Nucleus accumbens (tissue), 56 donors: Measurements from ENCODE around the gene CYP2C19.
"Not testable (repeated sequence)": the region's sequence is repeated elsewhere in the genome, so short reads cannot be mapped to it uniquely, and the experiment has no call there.

Source experiments
- DNase-seq, 56 donors: peaks; one replicate each; lab custom pipeline; 2025; lab: John Stamatoyannopoulos, UW

The CYP2C19 gene

DNA sequence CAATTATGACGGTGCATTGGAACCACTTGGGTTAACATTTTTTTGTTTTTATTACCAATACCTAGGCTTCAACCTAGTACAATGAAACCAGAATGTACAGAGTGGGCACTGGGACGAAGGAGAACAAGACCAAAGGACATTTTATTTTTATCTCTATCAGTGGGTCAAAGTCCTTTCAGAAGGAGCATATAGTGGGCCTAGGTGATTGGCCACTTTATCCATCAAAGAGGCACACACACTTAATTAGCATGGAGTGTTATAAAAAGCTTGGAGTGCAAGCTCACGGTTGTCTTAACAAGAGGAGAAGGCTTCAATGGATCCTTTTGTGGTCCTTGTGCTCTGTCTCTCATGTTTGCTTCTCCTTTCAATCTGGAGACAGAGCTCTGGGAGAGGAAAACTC, at the start of gene CYP2C19:
Gene CYP2C19, plus strand, starts transcription at position 289 of the 400 bp plus-strand sequence. Its CDS starts 25 bp downstream, at position 314.
- no peak for DNase-seq

DNA sequence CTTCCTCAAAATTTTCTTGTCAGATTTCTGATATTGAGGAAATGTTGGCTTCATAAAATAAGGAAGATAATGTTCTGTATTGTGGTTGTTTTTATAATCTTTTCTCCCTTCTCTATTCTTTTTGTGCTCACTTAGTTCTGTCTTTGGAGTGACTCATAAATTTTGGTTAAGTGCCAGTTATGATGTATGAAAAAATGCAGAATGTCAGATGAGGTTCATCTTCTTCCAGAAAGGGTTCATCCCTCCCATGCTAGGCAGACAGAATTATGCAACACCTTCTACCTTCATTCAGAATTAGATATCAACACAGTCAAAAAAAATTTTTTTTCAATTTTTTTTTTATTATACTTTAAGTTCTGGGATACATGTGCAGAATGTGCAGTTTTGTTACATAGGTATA, 36.6 kb upstream of the CYP2C19 start:
- no peak for DNase-seq

DNA sequence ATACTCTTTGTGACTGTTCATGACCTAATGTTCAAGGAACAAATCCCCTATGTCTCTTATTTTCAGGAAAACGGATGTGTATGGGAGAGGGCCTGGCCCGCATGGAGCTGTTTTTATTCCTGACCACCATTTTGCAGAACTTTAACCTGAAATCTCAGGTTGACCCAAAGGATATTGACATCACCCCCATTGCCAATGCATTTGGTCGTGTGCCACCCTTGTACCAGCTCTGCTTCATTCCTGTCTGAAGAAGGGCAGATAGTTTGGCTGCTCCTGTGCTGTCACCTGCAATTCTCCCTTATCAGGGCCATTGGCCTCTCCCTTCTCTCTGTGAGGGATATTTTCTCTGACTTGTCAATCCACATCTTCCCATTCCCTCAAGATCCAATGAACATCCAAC, 27.3 kb upstream of the CYP2C19 start:
- no peak for DNase-seq

DNA sequence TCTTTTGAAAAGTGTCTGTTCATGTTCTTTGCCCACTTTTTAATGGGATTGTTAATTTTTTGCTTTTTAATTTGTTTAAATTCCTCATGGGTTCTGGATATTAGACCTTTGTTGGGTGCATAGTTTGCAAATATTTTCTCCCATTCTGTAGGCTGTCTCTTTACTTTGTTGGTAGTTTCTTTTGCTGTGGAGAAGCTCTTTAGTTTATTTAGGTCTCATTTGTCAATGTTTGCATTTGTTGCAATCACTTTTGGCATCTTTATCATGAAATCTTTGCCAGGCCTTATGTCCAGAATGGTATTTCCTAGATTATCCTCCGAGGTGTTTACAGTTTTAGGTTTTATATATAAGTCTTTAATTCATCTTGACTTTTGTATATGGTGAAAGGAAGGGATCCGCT, 23.9 kb upstream of the CYP2C19 start:
- DNase-seq = no peak

DNA sequence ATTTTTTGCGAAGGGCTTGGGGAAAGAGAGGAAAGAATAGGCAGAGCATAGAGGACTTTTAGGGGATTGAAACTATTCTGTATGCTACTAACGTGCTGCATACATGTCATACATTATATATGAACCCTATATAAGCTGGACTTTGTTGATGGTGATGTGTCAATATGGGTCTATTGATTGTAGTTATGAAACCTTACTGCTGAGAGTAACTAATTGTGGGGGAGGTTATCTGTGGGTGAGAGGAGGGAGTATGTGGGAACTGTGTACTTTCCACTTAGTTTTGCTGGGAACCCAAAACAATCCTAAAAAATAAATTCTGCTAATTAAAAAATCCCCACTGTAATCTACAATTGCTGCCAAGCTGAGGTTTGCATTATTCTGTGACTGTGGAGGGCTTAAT, 15.3 kb upstream of the CYP2C19 start:
- no peak for DNase-seq

DNA sequence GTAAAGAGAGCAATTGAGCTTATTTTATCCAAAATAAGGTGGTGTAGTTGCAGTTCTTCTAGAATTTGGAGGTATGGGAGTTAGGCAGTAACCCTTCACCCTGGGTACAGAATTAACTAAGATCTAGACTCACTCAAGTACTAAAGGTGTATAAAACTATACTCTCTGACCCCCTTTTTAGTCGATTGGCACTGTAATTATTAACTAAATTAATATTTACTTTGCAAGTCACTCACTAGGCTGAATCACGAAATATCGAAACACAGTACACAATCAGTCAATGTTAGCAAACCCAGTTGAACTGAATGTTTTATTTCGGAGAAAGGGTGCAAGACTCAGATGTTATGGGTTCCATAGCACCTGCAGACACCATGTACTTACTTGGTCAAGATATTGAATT, 14.6 kb upstream of the CYP2C19 start:
- DNase-seq = no peak

DNA sequence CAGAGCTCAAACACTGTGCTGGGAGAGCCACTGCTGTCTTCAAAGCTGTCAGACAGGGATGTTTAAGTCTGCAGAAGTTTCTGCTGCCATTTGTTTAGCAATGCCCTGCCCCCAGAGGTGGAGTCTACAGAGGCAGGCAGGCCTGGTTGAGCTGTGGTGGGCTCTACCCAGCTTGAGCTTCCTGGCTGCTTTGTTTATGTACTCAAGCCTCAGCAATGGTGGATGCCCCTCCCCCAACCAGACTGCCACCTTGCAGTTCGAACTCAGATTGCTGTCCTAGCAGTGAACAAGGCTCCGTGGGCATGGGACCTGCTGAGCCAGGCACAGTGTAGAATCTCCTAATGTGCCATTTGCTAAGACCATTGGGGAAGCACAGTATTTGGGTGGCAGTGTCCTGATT, 4.6 kb upstream of the CYP2C19 start:
- DNase-seq = no peak

DNA sequence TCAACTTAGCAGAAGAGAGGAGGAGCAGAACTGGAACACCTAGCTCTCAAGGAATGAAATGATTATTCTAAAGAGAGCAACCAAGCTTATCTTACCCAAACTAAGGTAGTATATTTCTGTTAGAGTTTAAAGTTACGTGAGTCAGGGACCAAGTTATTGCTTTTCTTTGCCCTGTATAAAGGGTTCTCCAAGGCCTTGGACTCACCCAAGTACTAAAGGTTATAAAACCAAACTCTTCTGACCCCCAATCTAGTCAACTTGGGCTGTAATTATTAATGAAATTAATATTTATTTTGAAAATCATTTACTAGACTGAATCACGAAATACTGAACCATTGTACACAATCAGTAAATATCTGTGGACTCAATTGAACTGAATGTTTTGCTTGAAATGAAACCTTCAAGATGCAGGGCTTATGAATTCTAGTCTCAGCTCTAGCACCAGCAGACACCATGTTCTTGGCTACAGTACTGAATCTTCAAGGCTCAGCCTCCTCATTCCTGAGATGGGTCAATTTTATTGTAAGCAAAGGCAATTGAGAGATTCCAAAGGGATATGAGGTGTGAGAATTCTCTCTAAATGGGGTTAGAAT, 1.8 kb upstream of the CYP2C19 start:
- no peak for DNase-seq

DNA sequence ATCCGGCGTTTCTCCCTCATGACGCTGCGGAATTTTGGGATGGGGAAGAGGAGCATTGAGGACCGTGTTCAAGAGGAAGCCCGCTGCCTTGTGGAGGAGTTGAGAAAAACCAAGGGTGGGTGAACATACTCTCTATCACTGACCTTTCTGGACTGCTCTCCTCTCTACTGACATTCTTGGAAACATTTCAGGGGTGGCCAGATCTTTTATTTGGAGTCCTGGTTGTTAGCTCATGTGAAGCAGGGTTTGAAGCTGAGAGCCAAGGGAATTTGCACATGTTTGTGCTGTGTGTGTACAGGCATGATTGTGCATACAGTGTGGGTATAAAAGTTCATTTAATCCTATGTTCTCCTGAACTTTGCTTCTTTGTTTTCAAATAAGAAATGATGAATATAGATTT, 12.9 kb downstream of the CYP2C19 start:
- DNase-seq = not testable (repeated sequence)

DNA sequence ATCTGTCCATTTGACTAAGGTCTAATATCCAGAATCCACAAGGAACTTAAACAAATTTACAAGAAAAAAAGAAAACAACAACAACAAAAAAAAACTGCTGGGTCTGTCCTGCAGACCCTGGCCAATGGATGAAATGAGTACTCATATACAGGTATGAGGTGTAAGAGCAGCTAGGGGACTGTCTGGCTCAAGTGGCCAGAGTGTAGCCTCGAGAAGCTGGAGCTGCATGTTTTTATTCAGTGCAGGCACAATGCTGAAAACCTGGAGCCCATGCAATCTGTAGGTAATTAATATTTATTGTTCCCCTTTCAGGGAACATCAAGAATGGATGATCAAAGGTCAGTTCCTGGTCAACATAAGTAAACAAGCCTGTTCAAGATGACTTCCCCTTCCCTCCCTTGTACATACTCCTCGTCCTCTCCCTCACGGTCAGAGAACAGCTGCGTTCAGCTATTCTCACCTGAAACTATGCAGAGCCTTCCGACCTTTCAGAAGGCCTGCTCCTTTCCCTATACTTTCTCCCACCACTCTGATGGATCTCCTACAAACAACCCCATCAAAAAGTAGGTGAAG, 15.5 kb downstream of the CYP2C19 start:
- no peak for DNase-seq

DNA sequence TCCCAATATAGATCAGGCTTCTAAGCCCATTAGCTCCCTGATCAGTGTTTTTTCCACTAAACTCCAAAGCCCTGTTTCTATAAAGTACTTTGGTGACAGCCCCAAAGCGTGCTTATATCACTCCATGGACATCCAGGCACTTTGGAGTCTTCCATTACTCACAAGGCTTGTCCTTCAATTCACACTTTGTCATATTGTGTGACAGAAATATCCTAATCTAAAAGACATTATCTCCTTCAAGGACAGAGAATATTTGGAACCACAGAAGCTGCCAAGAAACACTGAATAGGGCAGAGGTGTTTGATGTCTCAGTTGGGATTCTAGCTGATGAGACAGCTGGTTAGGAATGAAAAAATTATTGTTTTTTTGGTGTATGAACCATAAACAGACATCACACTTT, 18.4 kb downstream of the CYP2C19 start:
- no peak for DNase-seq

DNA sequence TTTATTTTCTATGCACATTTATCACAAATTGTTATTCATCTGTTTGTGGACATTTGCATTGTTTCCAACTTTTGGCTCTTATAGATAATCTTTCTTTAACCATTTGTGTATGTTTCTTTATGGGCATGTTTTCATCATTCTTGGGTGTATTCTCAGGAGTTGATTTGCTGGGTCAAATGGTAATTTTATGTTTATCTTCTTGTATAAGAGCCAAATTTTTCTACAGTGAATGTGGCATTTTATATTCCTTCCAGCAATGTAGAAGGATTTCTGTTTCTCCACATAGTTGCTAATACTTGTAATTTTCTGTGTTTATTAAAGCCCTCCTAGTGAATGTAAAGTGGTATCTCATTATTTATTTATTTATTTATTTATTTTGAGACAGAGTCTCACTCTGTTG, 21.8 kb downstream of the CYP2C19 start:
- DNase-seq = no peak

DNA sequence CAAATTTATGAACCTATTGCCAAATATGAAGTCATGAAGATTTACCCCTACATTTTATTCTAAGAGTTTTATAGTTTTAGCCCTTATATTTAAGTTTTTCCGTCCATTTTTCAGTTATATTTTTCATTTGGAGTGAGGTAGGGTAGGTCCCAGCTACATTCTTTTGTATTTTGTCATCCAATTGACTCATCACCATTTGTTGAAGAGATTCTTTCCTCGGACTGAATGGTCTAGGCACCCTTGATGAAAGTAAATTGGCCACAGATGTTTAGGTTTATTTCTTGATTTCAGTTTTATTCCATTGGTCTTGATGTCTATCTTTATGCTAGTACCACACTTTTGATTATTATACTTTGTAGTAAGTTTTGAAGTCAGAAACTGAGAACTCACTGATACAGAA, 22.7 kb downstream of the CYP2C19 start:
- no peak for DNase-seq

DNA sequence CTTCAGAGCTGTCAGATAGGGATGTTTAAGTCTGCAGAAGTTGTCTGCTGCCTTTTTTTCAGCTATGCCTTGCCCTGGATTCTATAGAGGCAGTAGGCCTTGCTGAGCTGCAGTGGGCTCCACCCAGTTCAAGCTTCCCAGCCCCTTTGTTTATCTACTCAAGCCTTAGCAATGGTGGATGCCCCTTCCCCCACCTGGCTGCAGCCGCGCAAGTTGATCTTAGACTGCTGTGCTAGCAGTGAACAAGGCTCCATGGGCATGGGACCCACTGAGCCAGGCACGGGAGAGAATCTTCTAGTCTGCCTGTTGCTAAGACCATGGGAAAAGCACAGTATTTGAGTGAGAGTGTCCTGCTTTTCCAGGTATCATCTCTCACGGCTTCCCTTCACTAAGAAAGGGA, 38.1 kb downstream of the CYP2C19 start:
- not testable (repeated sequence) for DNase-seq

DNA sequence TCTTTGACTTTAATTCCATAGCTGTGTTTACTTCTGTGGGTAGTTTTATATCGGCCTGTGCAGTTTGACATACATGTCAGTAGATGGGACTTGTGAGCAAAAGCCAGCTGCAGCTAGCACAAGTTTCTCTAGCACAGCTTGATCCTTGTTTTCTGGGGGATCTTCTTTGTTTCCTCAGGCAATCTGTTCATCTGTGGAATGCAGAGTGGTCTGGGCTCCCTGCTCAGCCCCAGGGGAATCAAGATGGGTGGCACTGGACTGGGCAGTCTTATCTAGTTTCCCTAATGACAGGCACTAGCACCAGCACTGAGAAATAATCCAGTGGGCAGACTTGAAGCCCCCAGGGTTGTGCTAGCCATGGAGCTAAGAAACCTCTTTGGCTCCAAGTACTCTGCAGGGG, 40.8 kb downstream of the CYP2C19 start:
- no peak for DNase-seq

DNA sequence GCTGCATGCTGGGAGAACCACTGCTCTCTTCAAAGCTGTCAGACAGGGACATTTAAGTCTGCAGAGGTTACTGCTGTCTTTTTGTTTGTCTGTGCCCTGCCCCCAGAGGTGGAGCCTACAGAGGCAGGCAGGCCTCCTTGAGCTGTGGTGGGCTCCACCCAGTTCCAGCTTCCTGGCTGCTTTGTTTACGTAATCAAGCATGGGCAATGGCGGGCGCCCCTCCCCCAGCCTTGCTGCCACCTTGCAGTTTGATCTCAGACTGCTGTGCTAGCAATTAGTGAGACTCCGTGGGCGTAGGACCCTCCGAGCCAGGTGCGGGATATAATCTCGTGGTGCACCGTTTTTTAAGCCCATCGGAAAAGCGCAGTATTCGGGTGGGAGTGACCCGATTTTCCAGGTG, 67.5 kb downstream of the CYP2C19 start:
- not testable (repeated sequence) for DNase-seq

DNA sequence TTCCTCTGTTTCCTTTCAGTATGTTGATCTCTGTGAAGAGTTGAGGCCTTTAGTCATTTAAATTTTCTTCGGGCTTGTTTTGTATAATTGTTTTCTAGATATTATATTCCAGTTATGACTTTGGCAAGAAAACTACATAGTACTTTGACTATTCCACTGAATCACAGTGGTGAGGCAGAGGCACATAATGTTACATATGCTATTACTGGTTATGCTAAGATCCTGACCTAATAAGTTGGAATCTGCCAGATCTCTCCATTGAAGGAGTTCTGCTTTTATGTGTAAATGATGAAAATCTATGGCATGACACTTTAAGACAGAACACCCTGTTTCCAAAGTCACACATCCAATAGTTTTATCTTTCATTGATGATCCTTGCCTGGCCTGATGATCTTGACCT, 83.7 kb downstream of the CYP2C19 start:
- no peak for DNase-seq

DNA sequence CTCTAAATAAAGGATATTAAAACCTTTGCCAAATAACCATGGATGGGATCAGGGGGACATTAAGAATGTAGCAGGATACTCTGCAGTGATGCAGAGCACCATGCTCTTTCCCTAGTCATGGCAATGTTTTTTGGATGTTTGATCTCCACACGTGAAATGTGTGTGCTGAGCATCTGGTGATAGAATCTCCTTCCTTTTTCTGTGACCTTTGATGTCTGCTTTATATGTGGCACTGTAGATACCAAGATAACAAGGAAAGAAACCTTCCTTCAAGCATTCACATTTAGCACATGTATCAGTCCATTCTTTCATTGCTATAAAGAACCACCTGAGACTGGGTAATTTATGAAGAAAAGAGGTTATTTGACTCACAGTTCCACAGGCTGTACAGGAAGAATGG, 88.3 kb downstream of the CYP2C19 start:
- no peak for DNase-seq

DNA sequence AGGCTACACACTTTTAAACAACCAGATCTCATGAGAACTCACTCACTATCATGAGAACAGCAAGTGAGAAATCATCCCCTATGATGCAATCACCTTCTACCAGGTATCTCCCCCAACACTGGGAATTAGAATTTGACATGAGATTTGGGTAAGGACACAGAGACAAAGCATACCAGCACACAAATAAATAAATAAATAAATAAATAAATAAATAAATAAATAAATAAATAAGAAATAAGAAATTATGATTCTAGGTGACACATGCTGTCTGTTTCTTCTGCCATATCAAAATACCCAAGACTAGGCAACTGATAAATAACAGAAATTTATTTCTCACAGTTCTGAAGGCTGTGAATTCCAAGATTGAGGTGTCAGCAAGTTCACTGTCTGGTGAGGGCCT, 88.8 kb downstream of the CYP2C19 start:
- DNase-seq = no peak

DNA sequence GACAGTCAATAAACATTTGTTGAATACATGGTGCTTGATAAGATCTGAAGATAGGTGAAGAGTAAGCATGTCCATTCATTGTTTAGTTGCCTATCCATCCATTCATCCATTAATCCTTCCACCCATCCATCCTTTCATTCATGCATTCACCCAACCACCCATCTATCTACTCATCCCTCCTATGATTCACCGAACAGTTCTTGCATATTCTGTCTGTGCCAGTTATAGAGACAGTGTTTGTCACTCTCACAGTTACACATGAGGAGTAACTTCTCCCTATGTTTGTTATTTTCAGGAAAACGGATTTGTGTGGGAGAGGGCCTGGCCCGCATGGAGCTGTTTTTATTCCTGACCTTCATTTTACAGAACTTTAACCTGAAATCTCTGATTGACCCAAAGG, 90.0 kb downstream of the CYP2C19 start:
- no peak for DNase-seq

DNA sequence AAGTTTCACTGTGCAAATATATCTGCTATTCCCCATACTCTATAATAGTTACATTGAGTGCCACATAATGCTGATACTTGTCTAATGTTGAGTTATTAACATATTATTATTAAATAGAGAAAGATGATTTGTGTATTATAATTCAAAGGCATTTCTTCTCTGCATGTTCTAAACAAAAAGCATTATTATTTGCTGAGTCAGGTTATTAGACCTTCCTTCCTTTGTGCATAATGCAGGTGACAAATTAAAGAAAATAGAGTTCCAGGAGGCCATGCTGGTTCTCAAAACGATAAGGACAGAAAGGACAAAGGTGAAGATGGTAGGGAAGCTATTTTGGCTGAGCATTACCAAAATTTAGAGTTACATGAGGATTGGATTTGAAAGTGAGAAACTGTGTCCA, 90.6 kb downstream of the CYP2C19 start:
- DNase-seq = no peak

DNA sequence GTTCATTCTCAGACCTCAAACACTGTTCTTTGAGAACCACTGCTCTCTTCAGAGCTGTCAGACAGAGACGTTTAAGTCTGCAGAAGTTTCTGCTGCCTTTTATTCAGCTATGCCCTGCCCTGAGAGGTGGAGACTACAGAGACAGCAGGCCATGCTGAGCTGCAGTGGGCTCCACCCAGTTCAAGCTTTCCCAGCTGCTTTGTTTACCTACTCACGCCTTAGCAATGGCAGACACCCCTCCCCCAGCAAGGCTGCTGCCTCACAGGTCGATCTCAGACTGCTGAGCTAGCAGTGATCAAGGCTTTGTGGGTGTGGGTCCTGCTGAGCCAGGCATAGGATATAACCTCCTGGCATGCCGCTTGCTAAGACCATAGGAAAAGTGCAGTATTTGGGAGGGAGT, 95.5 kb downstream of the CYP2C19 start:
- DNase-seq = no peak

DNA sequence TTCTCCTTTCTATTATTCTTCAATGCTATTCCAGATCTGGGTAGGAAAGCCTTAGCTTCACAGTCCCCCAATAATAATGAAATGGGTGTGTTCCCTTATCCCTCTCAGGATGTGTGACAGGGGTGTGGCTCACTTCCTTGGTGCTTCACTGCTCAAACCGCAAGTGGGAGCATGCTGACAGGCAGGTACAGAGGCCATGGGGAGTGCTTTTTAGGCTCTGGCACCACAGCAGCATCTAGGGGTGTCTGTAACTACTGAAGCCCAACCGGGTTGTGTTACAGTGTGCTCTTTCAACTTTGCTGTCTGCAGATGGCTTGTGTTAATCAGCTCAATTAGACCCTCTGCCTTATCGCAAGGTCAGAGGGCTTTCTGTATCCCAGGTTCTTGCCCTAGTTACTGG, 96.6 kb downstream of the CYP2C19 start:
- DNase-seq = no peak
